Breast epithelium (tissue), 4 donors: ENCODE results near the gene TEX10. TPM values are rescaled to one million over a fixed set of nuclear protein-coding genes. Genes with fewer than 3 reads are reported as not detected.
"Not testable (repeated sequence)": the region's sequence is repeated elsewhere in the genome, so short reads cannot be mapped to it uniquely, and the experiment has no call there.

ENCODE experiments used
- DNase-seq, 2 donors: peaks; one replicate each; pipeline ENCODE4 v3.0.0-alpha.2; 2019; ENCODE audit warnings: low spot score in 2 of 2
- H3K27ac ChIP-seq, 2 donors: fragments of 200-600 bp; sonication (generic) in 1 of 2; one replicate each; pipeline ENCODE4 v1.5.1; 2016 to 2019; ENCODE audit warnings: mild to moderate bottlenecking in 1 of 2
- H3K27me3 ChIP-seq, 2 donors: fragments of 200-600 bp; sonication (generic) in 1 of 2; one replicate each; pipeline versions ENCODE4 v1.5.1 to v1.6.0; 2017 to 2019; ENCODE audit warnings: control low read depth in 1 of 2, mild to moderate bottlenecking in 1 of 2
- H3K36me3 ChIP-seq: fragments of 200-600 bp; one replicate; pipeline ENCODE4 v1.5.1; 2019
- H3K4me1 ChIP-seq, 2 donors: fragments of 200-600 bp; sonication (generic); one replicate each; pipeline ENCODE4 v1.5.1; 2016 to 2019; ENCODE audit warnings: control low read depth in 1 of 2
- H3K4me3 ChIP-seq, 3 donors: fragments of 200-600 bp; sonication (generic); 1 replicate in 2 of 3; 2 replicates in 1 of 3; pipeline ENCODE4 v1.5.1; 2016 to 2019; ENCODE audit warnings: mild to moderate bottlenecking in 3 of 3, moderate library complexity in 2 of 3
- H3K9me3 ChIP-seq, 2 donors: fragments of 200-600 bp; sonication (generic) in 1 of 2; one replicate each; pipeline ENCODE4 v1.5.1; 2016 to 2019; ENCODE audit warnings: control low read depth in 1 of 2
- CTCF ChIP-seq, 3 donors: fragments of 450-650 bp; IDR thresholded peaks; one replicate each; pipeline ENCODE4 v1.5.1; 2016 to 2017; ENCODE audit warnings: antibody characterized with exemption in 3 of 3, mild to moderate bottlenecking in 3 of 3, moderate library complexity in 3 of 3
- POLR2A ChIP-seq: fragments of 450-650 bp; IDR thresholded peaks from one replicate; pipeline ENCODE4 v1.6.1; 2016; ENCODE audit warnings: antibody characterized with exemption, mild to moderate bottlenecking, moderate library complexity
- POLR2AphosphoS5 ChIP-seq, 3 donors: sonication (generic); formaldehyde crosslinking; IDR thresholded peaks; one replicate each; pipeline ENCODE4 v1.6.1; 2017; ENCODE audit warnings: antibody characterized with exemption in 3 of 3
- intact Hi-C: fragments of 100-400 bp; cut with DNase I; formaldehyde crosslinking; loops from one replicate; pipeline ENCODE4 v1.15.1; 2023; ENCODE audit warnings: low total_unique reads
- total RNA-seq, 3 donors: library from RNA; depleted of rRNA; stranded (reverse); fragments of >200 nt; gene quantifications; one replicate each; pipeline ENCODE4 v1.1.0, GENCODE V29; 2016

The TEX10 gene
- total RNA-seq, 3 donors from 2014 or later, result 13.8 to 30.4 (median 22.6) TPM

- Histone ChIP-seq H3K4me1 (no peaks in the 10 kb centered on the region), H3K36me3 (no peaks in the 10 kb centered on the region), H3K27me3 (no peaks in the 10 kb centered on the region), H3K9me3 (no peaks in the 10 kb centered on the region), H3K4me3 (no peak overlapping the region), H3K27ac (no peak overlapping the region)
- no peak for DNase-seq
- intact Hi-C loops, result no loop called here
- TF ChIP-seq POLR2AphosphoS5 (IDR thresholded peaks at IDR 0.05) (no peak), POLR2A (no peak), CTCF (IDR thresholded peaks at IDR 0.05) (no peak)
These were observed 12.5 kb downstream of the TEX10 start for GRCh38 chr9:100340224-100340623.

DNA sequence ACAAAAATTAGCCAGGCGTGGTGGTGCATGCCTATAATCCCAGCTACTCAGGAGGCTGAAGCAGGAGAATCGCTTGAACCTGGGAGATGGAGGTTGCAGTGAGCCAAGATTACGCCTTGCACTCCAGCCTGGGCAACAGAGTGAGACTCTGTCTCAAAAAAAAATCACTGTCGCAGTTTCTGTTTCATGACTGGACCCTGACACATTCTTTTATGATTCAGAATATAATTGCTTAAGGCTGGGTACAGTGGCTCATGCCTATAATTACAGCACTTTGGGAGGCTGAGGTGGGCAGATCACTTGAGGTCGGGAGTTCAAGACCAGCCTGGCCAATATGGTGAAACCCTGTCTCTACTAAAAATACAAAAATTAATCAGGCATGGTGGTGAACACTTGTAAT lies 14.0 kb downstream of the TEX10 start:
- H3K9me3 ChIP-seq, intact Hi-C loops, H3K4me1 ChIP-seq, H3K27me3 ChIP-seq, H3K4me3 ChIP-seq, H3K27ac ChIP-seq, DNase-seq, H3K36me3 ChIP-seq: not testable (repeated sequence)

DNA sequence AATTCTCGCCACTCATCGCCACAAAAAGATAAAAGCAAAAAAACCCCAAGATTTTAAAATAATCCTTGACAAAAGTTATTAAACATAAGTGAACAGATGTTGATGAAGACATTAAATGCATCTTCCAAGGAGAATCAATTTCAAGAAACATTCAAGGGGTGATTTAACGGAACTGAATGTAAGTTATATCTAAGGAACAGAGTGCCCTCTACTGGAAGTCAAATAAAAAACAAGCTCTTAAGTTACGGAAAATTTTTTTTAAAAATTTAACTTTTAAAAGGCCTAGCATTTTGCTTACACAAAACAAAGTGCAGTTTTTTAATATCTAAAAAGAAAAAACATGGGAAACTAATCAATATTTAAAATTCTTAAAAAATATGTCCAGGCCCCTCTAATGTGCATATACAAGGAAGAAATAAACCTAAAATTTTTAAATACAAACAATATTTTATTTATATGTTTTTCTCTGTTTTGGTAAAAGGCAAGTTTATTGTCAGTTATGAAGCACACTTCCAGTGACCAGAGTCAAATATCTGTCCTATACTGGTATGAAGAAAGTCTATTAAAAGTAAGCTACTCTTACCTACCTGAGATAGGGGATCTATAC lies 28.0 kb downstream of the TEX10 start:
- DNase-seq, result no peak
- no peak overlapping the region for H3K27ac ChIP-seq
- H3K4me1 ChIP-seq, result no peaks in the 10 kb centered on the region
- H3K4me3 ChIP-seq, result no peak overlapping the region
- H3K27me3 ChIP-seq, result no peaks in the 10 kb centered on the region
- H3K36me3 ChIP-seq, result no peaks in the 10 kb centered on the region
- H3K9me3 ChIP-seq, result no peaks in the 10 kb centered on the region
- peak in 1 of 3 donors; percentile 26 for TF ChIP-seq CTCF (IDR thresholded peaks at IDR 0.05)
- TF ChIP-seq POLR2AphosphoS5 (IDR thresholded peaks at IDR 0.05), result no peak
- no peak for TF ChIP-seq POLR2A
- intact Hi-C loops, result no loop called here

- DNase-seq, result no peak
- TF ChIP-seq POLR2AphosphoS5 (IDR thresholded peaks at IDR 0.05) (no peak), CTCF (IDR thresholded peaks at IDR 0.05) (peak in 2 of 3 donors; percentile 37 to 40), POLR2A (no peak)
- H3K27me3 ChIP-seq, result no peaks in the 10 kb centered on the region
- no peak overlapping the region for H3K27ac ChIP-seq
- H3K36me3 ChIP-seq, result no peaks in the 10 kb centered on the region
- intact Hi-C loops, result no loop called here
- no peak overlapping the region for H3K4me3 ChIP-seq
- no peaks in the 10 kb centered on the region for H3K9me3 ChIP-seq
- no peaks in the 10 kb centered on the region for H3K4me1 ChIP-seq
These were observed 29.7 kb downstream of the TEX10 start for GRCh38 chr9:100322954-100323536.

GRCh38 chr9:100317706-100318105 lies 35.0 kb downstream of the TEX10 start:
- intact Hi-C loops, result no loop called here
- Histone ChIP-seq H3K27ac (no peak overlapping the region), H3K27me3 (no peaks in the 10 kb centered on the region), H3K4me3 (no peak overlapping the region), H3K4me1 (no peaks in the 10 kb centered on the region), H3K36me3 (no peaks in the 10 kb centered on the region), H3K9me3 (no peaks in the 10 kb centered on the region)
- TF ChIP-seq CTCF (IDR thresholded peaks at IDR 0.05) (no peak), POLR2A (no peak), POLR2AphosphoS5 (IDR thresholded peaks at IDR 0.05) (no peak)
- DNase-seq, result no peak
